BJ (cell line): ENCODE results near the gene POP4. TPM values are rescaled to one million over a fixed set of nuclear protein-coding genes. Genes with fewer than 3 reads are reported as not detected.

ENCODE experiments used
- CTCF ChIA-PET: fragments of 350-600 bp; formaldehyde crosslinking; extraction: SDS; loops from one replicate; lab custom pipeline; 2021; ENCODE audit warnings: antibody characterized with exemption, inconsistent platforms; lab: Yijun Ruan, JAX
- POLR2A ChIA-PET: fragments of 300-600 bp; sonication (Branson Sonifier 250); formaldehyde crosslinking; extraction: SDS; loops from one replicate; lab custom pipeline; 2021; ENCODE audit warnings: antibody characterized with exemption; lab: Charles Lee
- DNase-seq: peaks from one replicate; pipeline ENCODE4 v3.0.0-alpha.2; 2011; ENCODE audit warnings: low read depth
- H3K27me3 ChIP-seq: 2 replicates; pipeline ENCODE4 v1.6.0; 2011; ENCODE audit warnings: low read length; ENCODE audit not compliant: control insufficient read depth, insufficient read depth
- H3K36me3 ChIP-seq: 2 replicates; pipeline ENCODE4 v1.5.1; 2011; ENCODE audit warnings: low read length; ENCODE audit not compliant: control insufficient read depth, insufficient read depth
- H3K4me3 ChIP-seq: 2 replicates; pipeline ENCODE4 v1.5.1; 2011; ENCODE audit warnings: low read depth, mild to moderate bottlenecking, control low read depth, low read length
- CTCF ChIP-seq: IDR thresholded peaks from 2 replicates; pipeline ENCODE4 v1.5.1; 2011; ENCODE audit warnings: low read depth, mild to moderate bottlenecking, control low read depth, inconsistent platforms, low read length, moderate library complexity; ENCODE audit not compliant: insufficient read depth
- polyA plus RNA-seq: library from polyadenylated mRNA; depleted of rRNA; stranded (reverse); fragments of >200 nt; gene quantifications from 2 replicates; pipeline ENCODE4 v1.2.3, GENCODE V29; 2011

POP4 gene
- polyA plus RNA-seq, 1 experiment: 55.3 TPM

- Histone ChIP-seq H3K27me3 (peaks cover 2% of the 10 kb centered on the region), H3K4me3 (no peak overlapping the region), H3K36me3 (no peaks in the 10 kb centered on the region)
- POLR2A ChIA-PET: no interaction called here
- no peak for DNase-seq
- TF ChIP-seq CTCF: no peak
- CTCF ChIA-PET: interaction anchor here (0.7 kb wide), 1 partner anchor 58 kb away, joined by 5 read pairs; no protein-coding TSS in a partner anchor
These were observed 38.6 kb upstream of the POP4 start for GRCh38 chr19:29567366-29567915.

- no peak for TF ChIP-seq CTCF
- Histone ChIP-seq H3K36me3 (no peaks in the 10 kb centered on the region), H3K27me3 (peaks cover 2% of the 10 kb centered on the region), H3K4me3 (no peak overlapping the region)
- no peak for DNase-seq
- POLR2A ChIA-PET: no interaction called here
- CTCF ChIA-PET: interaction anchor here (0.7 kb wide), 1 partner anchor 59 kb away, joined by 5 read pairs; no protein-coding TSS in a partner anchor
These were observed 37.8 kb upstream of the POP4 start for GRCh38 chr19:29568036-29569025.

GRCh38 chr19:29569038-29569911, 36.8 kb upstream of the POP4 start:
- H3K36me3 ChIP-seq: no peaks in the 10 kb centered on the region
- no peak overlapping the region for H3K4me3 ChIP-seq
- DNase-seq: no peak
- TF ChIP-seq CTCF: no peak
- ChIA-PET CTCF (no interaction called here), POLR2A (no interaction called here)
- peaks cover 2% of the 10 kb centered on the region for H3K27me3 ChIP-seq

GRCh38 chr19:29571181-29571580, 34.9 kb upstream of the POP4 start:
- Histone ChIP-seq H3K27me3 (peaks cover 9% of the 10 kb centered on the region), H3K4me3 (no peak overlapping the region), H3K36me3 (no peaks in the 10 kb centered on the region)
- ChIA-PET CTCF (no interaction called here), POLR2A (no interaction called here)
- DNase-seq: no peak
- no peak for TF ChIP-seq CTCF
